ENCODE measurements around the gene PDZK1IP1. TPM values are rescaled to one million over a fixed set of nuclear protein-coding genes. Genes with fewer than 3 reads are reported as not detected.
A peak's percentile ranks its signal among the peaks of the same experiment; 100 is the strongest.

Gene PDZK1IP1
- total RNA-seq, 1 donor from 2014 or later = not detected

DNA sequence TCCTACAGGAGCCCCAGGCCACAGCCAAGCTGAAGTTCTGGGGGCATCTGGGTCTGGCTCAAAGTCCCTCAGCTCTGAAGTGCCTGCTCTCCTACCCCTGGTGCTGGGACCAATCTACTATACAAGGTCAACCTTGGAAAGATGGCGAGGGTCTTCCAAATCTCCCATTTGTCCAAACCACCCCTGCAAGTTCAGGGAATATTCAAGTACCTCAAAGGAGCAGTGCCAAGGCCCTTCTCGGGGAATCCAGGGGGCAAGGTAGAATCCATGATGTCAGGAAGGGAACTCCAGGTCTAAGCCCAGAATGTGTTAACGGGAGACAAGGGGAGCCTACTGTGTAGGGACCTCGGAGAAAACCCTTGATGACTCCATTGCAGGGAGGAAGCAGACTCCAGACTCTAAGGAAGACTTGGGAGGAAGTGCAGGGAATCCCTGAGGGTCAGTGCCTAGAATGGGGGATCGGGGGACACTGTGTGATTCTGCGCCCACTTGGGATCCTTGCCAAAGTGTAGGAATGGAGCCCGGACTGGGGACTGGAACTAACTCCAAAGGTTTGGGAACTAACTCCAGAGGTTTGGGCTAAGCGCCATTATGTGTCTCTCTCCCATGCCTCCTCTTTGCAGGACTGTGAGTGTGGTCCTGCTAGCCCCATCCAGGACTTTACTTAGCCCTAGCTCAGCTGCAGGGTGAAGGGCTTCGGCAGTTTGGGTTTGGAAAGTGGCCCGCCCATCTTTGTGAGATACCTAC, 33.5 kb upstream of the PDZK1IP1 start:
- H3K4me1 Mint-ChIP-seq (ENCODE audit: unreplicated experiment) = peaks cover 54% of the 10 kb centered on the region
- DNase-seq (ENCODE audit: low spot score) = no peak
- TF ChIP-seq, protein P1, sequence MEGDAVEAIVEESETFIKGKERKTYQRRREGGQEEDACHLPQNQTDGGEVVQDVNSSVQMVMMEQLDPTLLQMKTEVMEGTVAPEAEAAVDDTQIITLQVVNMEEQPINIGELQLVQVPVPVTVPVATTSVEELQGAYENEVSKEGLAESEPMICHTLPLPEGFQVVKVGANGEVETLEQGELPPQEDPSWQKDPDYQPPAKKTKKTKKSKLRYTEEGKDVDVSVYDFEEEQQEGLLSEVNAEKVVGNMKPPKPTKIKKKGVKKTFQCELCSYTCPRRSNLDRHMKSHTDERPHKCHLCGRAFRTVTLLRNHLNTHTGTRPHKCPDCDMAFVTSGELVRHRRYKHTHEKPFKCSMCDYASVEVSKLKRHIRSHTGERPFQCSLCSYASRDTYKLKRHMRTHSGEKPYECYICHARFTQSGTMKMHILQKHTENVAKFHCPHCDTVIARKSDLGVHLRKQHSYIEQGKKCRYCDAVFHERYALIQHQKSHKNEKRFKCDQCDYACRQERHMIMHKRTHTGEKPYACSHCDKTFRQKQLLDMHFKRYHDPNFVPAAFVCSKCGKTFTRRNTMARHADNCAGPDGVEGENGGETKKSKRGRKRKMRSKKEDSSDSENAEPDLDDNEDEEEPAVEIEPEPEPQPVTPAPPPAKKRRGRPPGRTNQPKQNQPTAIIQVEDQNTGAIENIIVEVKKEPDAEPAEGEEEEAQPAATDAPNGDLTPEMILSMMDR (IDR thresholded peaks at IDR 0.05; ENCODE audit: unreplicated experiment) = no peak
- peaks cover 30% of the 10 kb centered on the region for H3K27me3 Mint-ChIP-seq (ENCODE audit: unreplicated experiment)
- no peaks in the 10 kb centered on the region for H3K9me3 Mint-ChIP-seq (ENCODE audit: unreplicated experiment)
- no peak overlapping the region for H3K4me3 Mint-ChIP-seq (ENCODE audit: unreplicated experiment)
- H3K36me3 Mint-ChIP-seq (ENCODE audit: low read depth, unreplicated experiment) = peaks cover 35% of the 10 kb centered on the region
- H3K27ac Mint-ChIP-seq (ENCODE audit: unreplicated experiment) = no peak overlapping the region

DNA sequence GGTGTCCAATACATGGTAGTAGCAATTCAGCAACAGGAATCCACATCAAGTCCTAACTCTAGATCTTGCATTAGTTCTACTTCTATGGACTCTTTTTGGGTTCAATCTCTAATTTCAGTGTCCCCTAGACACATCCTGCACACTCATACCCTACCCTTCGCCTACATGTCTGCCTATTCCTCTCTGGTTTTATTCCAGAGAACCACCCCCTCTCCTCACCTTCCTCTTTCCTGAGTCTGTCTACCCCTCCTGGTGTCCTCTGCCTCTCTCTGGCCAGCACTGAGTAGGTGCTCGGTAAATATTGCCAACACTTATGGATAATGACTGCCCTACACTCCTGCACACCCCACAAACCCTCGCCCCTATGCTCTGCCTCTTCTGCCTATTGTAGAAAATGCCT, 32.6 kb upstream of the PDZK1IP1 start:
- H3K27me3 Mint-ChIP-seq (ENCODE audit: unreplicated experiment) = peaks cover 22% of the 10 kb centered on the region
- no peak for DNase-seq (ENCODE audit: low spot score)
- peaks cover 52% of the 10 kb centered on the region for H3K4me1 Mint-ChIP-seq (ENCODE audit: unreplicated experiment)
- H3K36me3 Mint-ChIP-seq (ENCODE audit: low read depth, unreplicated experiment) = peaks cover 30% of the 10 kb centered on the region
- H3K27ac Mint-ChIP-seq (ENCODE audit: unreplicated experiment) = no peak overlapping the region
- no peak overlapping the region for H3K4me3 Mint-ChIP-seq (ENCODE audit: unreplicated experiment)
- no peaks in the 10 kb centered on the region for H3K9me3 Mint-ChIP-seq (ENCODE audit: unreplicated experiment)
- TF ChIP-seq, protein P1 (IDR thresholded peaks at IDR 0.05; ENCODE audit: unreplicated experiment) = no peak

DNA sequence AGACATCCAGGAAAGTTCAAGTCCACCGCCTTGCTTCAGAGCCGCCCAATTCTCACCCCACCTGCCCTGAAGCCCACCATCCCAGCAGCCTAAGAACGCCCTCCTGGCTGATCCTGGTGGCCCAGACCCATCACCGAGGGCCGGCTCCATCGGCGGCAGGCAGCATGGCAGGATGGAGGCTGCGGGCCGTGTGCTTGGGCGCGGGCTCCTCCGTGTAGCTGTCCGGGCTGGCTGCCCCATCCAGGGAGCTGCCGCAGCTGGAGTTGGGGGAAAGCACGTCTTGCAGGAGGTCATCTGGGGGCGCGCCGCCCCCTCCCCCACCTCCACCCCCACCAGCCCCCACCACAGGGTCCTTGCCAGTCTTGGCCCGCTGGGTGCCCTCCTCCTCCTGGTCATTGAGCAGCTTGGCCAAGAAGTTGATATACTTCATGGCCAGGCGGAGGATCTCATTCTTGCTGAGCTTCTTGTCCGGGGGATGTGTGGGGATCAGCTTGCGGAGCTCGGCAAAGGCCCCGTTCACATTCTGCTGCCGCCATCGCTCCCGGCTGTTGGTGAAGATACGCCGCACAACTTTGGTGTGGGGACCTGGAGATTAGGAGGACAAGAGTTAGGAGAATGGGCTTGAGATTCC, 29.9 kb upstream of the PDZK1IP1 start:
- H3K27me3 Mint-ChIP-seq (ENCODE audit: unreplicated experiment) = peaks cover 8% of the 10 kb centered on the region
- peaks cover 49% of the 10 kb centered on the region for H3K4me1 Mint-ChIP-seq (ENCODE audit: unreplicated experiment)
- peaks cover 29% of the 10 kb centered on the region for H3K36me3 Mint-ChIP-seq (ENCODE audit: low read depth, unreplicated experiment)
- TF ChIP-seq, protein P1 (IDR thresholded peaks at IDR 0.05; ENCODE audit: unreplicated experiment) = no peak
- no peaks in the 10 kb centered on the region for H3K9me3 Mint-ChIP-seq (ENCODE audit: unreplicated experiment)
- H3K4me3 Mint-ChIP-seq (ENCODE audit: unreplicated experiment) = peak overlapping the region; percentile 68
- H3K27ac Mint-ChIP-seq (ENCODE audit: unreplicated experiment) = peak overlapping the region; percentile 62
- no peak for DNase-seq (ENCODE audit: low spot score)

DNA sequence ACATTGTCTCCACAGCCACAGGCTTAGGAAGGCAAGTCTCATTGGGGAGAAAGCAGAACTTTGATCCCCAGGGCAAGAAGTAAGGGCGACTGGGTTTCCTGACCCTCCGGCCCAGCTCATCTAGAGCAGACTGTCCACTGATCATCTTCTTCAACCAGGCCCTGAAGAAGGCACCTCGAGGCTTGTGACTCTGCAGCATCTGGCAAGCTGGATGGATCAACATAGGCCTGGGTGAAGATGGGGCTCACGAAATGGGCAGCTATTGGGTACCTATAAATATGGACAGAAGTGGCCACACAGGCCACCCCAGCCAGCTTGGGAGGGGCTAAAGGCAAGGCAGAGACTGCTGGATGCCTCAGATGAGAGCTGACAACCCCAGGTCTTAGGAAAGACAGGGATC, 29.2 kb upstream of the PDZK1IP1 start:
- no peak for DNase-seq (ENCODE audit: low spot score)
- peaks cover 29% of the 10 kb centered on the region for H3K36me3 Mint-ChIP-seq (ENCODE audit: low read depth, unreplicated experiment)
- H3K4me1 Mint-ChIP-seq (ENCODE audit: unreplicated experiment) = peaks cover 49% of the 10 kb centered on the region
- no peak overlapping the region for H3K27ac Mint-ChIP-seq (ENCODE audit: unreplicated experiment)
- no peaks in the 10 kb centered on the region for H3K9me3 Mint-ChIP-seq (ENCODE audit: unreplicated experiment)
- peak overlapping the region; percentile 20 for H3K4me3 Mint-ChIP-seq (ENCODE audit: unreplicated experiment)
- peaks cover 8% of the 10 kb centered on the region for H3K27me3 Mint-ChIP-seq (ENCODE audit: unreplicated experiment)
- TF ChIP-seq, protein P1 (IDR thresholded peaks at IDR 0.05; ENCODE audit: unreplicated experiment) = no peak
